DMS114 treated with DMSO at 0.1 percent for 48 hours (cell line): Measurements from ENCODE around the gene UBASH3A.

Experiments
- DNase-seq: peaks from one replicate; lab custom pipeline; 2025; ENCODE audit not compliant: unreplicated experiment; lab: John Stamatoyannopoulos, UW

Gene UBASH3A

DNA sequence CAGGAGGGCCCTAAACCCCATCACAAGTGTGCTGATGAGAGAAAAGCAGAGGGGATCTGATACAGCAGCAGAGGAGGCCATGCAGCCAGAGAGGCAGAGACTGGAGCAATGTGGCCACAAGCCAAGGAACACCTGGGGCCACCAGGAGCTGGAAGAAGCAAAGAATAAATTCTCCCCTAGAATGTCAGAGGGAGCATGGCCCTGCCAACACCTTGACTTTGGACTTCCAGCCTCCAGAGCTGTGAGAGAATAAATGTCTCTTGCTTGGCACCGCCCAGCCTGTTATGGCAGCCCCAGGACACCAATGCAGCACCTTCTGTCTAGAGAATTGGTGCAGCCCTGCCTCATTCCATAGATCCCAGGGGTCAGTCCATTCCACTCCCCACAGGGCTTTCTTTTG lies 25.3 kb downstream of the UBASH3A start:
- no peak for DNase-seq

DNA sequence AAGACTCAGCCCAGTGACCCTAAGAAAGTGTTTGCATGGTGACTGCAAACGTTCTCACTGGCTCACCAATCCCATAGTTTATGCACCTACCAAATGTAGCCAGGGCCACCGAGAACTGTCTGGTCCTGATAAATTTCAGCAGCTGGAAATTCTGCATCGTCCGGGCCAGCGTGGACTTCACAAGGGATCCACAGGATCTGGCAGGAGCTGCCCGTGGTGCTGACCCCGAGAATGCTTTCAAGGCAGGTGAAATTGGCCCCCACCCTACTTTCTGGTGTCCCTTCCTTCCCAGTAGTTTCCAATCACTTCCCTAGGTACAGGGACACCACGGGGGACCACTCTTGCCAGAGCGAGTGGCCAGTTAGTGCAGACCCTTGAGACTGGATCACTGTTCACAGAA lies 26.2 kb downstream of the UBASH3A start:
- no peak for DNase-seq

DNA sequence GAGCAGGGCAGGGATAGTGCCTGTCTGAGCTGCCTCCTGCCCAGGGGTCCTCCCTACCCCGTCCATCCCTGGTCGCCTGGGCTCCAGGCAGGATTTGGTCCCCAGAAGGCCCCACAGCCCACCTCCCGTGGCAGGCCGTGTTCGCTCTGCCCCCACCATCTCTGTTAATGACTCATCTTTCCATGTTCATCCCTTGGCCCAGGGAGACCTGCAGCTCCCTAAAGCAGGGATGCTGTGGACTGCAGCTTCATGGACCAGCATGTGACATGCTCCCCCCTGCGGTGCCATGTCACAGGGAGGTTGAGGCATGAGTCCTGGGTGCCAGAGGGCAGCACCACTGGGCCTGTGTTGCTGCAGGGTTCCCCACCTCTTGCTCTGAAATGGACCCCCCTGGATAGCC lies 26.8 kb downstream of the UBASH3A start:
- no peak for DNase-seq

DNA sequence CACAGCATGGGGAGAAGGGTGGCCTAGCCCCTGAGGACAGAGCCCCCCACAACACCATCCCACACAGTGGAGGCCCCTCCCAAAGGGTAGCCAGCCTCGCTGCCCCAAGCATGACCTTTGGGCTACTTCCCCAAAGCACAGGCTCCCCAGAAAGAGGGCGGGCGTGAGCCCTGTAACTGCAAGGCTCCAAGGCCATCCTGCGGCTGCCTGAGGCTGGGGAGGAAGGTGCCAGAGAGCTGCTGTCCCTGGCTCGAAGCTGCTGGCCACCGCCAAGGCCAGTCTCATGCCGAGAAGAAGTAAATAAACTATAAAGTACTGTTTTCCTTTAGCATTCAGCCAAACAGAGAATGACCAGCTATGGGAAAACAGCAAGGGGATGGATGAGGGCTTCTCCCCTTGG lies 27.5 kb downstream of the UBASH3A start:
- no peak for DNase-seq

DNA sequence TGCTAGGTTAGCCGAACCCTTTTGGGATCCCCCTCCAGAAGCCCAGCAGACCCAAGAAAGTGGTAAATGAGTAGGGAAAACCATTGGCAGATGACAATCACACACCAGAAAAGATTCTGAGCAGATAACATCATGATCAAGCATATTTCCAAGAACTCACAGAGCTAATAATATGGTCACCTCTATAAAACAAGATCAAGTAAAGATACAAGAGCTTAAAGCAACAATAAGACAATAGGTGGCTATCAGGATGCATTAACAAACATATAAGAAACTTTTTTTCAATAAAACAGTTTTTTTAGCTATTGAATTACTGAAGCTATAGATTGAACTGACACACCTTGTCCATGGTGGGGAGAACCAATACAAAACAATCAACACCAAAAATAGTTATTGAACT lies 29.0 kb downstream of the UBASH3A start:
- DNase-seq, result no peak

DNA sequence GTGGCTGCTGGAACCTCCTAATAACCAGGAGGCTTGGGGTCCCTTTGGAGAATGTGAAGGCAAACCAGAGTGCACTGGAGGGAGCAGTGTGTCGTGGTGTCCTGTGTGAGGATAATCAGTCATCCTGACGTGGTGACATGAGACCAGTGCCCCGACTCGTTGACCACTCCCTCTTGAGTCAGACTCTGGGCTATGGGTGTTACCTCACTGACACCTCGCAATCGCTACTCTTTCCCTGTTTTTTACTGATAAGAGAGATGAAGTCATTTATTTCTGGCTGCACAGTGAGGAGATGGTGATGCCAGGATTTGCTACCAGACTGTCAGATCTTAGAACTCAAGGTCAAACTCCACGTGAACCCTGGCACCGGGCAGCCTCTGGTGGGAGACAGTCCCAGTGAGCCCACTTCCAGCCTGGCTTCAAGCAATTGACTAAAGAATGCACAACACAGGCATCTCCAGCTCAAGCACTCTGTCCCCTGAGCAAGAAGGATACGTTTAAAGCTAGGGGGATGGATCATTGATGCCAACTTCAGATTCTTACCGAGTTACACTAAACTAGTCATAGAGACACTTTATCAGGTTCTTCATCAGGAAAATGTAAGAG lies 30.3 kb downstream of the UBASH3A start:
- no peak for DNase-seq

DNA sequence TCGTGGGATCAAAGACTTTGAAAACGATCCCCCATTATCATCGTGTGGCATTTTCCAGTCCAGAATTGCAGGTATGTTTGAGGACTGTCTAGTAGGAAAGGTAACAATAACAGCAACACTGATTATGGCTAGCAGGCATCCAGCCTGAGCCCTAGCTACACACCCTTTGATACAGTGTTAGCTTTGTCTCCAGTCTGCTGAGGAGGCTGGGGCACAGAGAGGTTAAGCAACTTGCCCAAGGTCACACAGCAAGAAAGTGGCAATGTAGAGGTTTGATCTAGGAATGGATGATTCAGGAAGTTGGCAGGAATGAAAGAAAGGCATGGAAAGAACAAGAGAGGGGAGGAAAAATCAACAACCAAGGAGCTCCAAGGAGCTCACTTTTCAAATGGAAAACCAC lies 31.2 kb downstream of the UBASH3A start:
- DNase-seq, result no peak

DNA sequence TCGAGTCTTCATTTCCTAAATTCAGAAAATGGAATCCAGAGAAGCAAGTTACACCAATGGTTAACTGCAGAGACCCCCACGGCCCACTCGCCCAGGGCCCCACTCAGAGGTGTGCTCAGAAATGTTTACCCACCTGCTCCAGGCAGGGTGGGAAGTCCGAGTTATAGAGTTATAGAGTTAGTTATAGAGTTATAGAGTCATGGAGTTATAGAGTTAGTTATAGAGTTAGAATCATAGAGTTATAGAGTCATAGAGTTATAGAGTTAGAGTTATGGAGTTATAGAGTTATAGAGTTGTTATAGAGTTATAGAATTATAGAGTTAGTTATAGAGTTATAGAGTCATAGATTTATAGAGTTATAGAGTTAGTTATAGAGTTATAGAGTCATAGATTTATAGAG lies 31.7 kb downstream of the UBASH3A start:
- no peak for DNase-seq

DNA sequence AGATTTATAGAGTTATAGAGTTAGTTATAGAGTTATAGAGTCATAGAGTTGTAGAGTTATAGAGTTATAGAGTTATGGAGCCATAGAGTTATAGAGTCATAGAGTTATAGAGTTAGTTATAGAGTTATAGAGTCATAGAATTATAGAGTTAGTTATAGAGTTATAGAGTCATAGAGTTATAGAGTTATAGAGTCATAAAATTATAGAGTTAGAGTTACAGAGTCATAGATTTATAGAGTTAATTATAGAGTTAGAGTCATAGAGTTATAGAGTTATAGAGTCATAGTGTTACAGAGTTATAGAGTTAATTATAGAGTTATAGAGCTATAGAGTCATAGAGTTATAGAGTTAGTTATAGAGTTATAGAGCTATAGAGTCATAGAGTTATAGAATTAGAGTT lies 32.1 kb downstream of the UBASH3A start:
- no peak for DNase-seq

DNA sequence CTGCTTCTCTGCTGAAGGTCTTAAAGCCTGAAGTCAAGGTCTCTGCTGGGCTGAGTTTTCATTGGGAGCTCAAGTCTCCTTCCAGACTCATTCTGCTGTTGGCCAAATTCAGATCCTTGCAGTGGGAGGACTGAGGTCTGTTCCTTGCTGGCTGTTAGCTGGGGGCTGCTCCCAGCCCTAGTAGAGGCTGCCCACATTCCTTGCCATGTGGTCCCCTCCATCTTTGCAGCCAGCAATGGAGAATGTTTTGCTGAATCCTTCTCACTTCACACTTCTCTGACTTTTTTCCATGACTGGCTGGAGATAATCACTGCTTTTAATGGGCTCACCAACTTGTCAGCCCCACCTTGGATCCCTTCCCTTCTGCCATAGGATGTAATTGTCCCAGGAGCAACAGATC lies 33.2 kb downstream of the UBASH3A start:
- DNase-seq, result no peak

DNA sequence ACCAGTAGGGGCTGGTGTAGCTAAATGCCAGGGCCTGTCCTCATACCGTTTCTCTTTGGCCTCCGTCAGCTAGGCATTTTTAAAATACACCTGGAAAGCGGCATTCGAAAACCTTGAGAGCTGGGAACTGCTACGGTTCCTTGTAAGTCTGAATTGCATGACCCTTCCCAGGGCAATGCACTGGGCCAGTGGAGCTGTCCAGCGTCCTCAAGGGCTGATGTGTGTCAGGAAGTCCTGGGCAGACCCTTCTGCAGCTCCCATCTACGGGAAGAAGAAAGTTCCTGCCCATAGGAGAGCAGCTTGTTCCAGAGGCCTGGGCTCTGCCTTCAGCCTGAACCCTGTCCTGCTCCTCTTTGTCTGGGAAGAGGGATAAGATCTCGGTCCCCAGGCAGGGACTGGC lies 34.1 kb downstream of the UBASH3A start:
- no peak for DNase-seq

DNA sequence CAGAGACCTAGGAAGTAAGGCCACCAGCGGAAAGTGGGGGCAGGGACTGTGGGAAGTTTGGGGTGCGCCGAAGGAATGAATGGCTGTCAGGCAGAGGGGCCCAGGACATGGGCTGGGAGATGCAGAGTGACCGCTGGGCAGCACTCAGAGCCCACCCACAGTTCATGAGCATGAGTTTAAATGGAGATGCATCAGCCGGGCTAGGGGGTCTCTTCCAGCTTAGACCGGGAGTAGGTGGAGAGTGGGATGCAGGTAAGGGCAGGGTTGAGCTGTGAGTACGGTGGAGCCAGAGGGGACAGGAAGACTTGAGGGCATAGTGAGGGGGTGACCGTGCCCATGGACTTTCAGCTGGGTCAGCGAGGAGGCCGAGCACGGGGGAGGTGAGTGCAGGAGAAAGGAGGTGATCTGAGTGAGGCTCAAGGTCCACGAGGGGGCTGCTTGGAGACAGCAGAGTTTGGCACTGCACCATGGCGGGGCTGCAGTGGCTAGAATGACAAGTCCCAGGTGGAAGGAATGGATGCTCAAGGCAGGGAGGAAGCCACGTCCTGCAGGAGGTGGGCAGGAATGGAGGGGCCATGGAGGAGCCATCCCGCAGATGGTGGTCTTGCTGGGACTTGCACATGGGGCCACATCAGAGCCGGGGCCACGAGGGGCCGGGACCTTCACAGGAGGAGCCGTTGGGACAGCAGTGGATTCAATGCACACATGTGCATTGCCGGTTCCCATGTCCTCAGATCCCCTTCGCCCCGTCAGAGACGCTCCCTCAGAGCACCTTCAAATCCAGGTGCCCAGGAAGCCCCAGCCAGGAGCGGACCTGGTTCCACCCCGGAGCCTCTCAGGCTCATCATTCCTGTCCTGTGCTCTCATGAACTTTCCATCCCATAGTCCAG lies 34.9 kb downstream of the UBASH3A start:
- no peak for DNase-seq

DNA sequence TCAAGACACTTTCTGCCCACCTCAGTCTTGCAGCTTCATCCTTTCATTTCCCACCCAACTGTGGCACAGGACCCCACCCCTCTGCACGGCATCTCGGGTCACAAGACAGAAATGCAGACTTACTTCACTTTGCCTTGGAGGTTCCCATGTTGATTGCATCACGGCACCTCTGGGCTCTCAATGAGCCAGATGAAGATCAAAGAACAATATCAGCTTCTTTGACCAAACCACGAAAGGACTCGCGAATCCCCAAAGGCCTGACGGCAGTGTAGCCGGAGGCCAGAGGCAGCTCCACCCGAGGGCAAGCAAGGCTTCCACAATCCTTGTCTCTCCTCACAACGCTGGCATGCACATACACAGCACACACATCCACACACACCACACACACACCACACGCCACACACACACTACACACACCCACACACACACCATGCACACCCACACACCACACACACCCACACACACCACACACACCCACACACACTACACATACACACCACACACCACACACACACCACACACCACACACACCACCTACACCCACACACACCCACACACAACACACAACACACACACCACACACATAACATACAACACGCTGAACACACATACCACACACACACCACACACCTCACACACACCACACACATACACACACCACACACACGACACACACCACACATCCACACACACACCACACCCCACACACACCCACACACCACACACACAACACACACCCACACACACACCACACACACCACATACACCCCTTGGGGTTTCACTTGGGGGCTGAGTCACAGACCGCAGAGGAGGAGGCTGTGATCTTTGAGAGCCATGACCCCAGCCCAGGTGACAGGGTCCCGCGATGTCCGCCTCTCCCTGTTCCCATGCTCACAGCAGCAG lies 35.8 kb downstream of the UBASH3A start:
- DNase-seq, result no peak

DNA sequence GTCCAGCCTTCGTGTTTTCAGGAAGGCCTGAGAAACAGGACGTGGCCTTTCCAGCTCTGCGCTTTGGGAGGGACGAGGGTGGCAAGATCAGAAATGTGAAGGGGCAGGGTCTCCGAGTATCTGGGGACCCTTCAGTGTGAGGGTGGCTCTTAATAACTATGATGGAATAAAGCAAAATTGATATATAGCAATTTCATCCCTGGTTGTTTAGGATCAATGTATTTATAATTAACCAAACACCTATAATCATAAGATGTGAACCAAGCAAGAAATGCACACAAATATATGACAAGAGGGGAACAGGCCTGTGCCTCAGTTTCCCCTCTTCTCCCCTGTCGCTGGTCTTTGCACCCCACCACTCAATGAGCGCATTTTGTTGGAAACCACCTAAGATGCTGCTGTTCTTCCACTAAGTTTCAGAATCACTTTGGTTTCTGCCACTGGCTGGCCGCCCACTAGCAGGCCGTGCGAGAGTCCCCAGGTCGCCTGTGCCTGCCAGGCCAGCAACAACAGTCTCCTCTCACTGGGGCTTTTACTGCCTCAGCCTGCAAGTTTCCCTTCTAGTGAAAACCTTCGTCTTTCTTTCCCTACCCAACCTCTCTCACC lies 36.6 kb downstream of the UBASH3A start:
- DNase-seq, result no peak

DNA sequence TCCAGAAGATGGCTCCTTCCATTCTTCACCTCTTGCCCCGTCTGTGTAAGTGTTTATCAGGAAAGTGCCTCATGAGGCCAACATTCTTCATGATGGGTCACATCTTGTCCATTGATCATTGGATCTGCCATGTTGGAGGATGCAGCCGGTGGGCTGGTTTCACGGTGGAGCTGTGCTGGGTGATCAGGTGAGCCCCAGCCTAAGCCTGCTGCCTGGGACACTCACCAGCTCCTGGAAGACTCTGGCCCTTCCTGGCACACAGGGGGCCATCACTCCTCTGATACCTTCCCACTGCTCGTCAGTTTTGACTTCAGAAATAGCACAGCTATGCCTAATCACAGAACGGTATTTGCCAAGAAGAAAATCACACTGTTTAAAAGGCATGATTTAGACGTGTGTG lies 38.3 kb downstream of the UBASH3A start:
- no peak for DNase-seq

DNA sequence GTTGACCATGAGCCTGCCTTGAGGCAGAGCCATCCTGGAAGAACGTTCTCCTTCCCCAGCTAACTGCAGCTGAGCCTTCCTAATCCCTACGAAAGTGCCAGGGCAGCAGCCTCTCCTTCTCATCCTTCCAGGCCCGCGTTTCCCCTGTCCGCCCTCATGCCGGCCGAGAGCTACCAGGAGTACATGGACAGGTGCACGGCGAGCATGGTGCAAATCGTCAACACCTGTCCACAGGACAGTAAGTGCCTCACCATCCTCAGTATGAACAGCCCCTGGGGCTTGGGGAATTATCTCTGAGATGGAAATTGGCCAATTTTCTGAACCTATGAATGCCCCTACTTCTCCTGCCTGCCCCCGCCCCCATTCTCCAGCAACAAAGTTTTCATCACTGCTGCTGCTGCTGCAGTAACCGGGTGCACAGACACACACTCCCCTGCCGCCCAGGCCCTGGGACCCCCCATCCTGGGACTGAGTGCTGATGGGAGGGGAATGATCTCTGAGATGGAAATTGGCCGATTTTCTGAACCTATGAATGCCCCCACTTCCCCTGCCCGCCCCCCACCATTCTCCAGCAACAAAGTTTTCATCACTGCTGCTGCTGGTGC lies 39.6 kb downstream of the UBASH3A start:
- DNase-seq, result no peak

DNA sequence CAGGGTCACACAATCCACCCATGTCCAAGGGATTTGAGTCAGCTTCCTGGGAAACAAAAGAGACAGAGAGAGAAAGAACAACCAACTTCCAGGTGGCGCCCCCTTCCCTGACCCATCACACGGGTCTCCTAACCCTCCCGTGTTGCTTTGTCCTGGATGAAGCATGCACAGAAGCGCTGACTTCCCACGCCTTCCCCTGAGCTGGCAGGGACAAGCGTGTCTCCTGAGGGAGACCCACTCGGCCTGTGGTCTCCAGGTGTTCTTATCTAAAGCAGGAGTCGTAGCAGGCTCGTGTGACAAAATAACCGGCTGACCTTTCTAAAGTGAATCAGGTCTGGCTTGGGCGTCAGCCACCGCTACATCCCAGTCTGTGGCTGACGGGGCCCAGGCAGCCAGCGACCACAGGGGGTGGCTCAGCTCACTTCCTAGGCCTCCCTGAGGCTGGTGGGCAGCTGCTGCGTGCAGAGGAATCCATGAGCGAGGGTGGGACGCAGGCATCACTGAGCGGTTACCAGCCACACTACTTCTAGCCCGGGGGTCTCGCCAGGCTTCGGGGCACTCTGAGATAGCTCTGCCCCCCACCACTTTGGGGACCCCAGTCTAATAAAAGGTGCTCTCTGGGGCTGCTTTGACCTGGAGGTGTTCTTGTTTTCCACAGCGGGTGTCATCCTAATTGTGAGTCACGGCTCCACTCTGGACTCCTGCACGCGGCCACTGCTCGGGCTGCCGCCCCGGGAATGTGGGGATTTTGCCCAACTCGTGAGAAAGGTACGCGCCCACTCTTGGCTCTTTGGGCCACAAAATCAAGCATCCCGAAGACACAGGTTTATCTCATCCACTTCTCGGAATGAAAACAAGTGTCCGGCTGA lies 40.4 kb downstream of the UBASH3A start:
- no peak for DNase-seq

DNA sequence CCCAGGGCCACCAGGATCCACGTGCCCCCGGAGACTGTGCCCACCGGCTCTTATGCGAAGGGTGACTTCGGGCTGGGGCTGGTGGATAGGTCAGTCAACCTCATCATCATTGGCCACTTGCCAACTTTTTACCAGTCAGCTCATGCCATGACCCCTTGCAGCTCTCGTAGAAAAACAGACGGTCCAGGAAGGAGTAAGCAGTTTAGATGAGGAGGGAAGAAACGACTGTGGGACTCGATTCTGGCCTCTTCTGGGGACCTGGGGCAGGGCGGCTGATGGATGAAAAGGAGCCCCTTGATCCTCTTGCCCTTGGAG lies 41.0 kb downstream of the UBASH3A start:
- DNase-seq, result no peak

DNA sequence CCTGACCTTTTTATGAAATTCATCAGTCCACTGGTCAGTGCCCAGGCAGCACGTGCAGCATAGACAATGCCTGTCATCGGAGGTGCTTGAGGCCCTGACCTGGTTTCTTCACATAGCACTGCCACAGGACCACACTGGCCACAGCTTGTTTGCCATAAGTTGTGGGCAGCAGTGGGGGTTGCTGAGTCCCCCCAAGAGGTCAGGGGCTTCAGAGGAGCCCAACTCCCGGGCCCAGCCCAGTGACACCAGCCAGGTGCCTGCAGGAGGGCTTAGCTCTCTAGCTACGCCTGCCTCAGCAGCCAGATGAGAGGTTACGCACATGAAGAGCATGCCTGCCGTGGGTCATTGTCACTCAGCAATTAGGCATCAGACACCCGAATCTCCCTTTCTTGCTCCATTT lies 41.6 kb downstream of the UBASH3A start:
- DNase-seq, result no peak

DNA sequence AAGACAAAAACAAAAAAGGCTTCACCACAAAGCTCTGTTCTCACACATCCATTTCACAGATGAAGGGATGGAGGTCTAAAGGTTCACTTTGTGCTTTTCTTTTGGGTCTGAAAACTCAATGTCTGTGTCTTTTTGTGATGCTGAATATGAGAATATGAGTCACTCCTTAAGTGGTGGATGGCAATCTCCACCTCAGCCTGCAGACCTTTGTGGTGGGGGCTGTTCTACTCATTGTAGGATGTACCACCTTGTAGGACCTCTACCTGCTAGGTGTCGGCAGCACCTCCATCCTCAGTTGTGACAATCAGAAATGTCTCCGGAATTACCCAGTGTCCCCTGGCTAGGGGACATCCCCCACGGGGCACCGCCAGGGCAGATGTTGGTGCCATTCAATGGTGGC lies 42.8 kb downstream of the UBASH3A start:
- no peak for DNase-seq
